NCI-H524 (cell line): ENCODE measurements around the gene ATP13A3.
"Not testable (repeated sequence)": the region's sequence is repeated elsewhere in the genome, so short reads cannot be mapped to it uniquely, and the experiment has no call there.

Source experiments
- DNase-seq, 2 experiments: peaks; one replicate each; lab custom pipeline; 2025; lab: John Stamatoyannopoulos, UW

ATP13A3 gene

DNA sequence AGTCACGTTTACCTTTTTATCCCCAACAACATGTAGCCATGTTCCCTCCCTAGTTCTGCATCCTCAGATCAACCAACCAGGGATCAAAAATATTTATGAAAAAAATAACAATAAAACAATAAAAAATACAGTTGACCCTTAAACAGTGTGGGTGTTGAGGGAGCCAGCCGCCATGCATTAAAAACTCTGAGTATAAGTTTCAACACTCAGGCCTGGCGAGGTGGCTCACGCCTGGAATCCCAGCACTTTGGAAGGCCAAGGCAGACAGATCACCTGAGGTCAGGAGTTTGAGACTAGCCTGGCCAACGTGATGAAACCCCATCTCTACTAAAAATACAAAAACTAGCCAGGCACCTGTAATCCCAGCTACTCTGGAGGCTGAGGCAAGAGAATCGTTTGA lies 12.7 kb upstream of the ATP13A3 start:
- DNase-seq = not testable (repeated sequence)

DNA sequence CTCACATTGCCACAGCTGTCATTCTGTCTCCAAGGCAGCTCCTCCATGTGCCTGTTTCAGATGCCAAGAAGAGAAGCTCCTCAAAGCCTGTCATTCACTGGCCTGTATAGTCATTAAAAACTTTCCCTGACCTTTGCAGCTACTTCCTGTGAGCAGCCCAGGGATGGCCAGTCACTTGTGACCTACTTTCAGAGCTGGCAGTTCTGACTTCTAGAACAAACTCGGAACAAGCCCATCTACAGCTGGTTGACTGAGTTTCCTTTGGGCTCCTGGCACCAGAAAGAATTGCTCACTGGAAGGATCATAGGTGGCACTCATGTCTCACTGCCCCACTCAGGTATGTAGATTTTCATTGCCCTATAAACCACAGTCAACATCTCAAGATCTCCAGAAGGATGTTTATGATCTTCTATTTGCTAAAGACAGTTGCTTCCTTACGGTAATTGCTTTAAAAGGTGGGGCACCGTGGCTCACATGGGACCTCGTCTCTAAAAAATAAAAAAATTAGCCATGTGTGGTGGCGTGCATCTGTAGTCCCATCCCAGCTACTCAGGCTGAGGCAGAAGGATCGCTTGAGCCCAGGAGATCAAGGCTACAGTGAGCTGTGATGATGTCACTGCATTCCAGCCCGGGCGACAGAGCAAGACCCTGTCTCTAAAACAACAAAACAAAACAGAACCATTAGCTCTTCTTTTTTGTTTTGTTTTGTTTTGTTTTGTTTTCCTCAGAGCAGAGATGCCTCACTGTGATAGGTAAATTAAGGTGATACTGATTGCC lies 11.2 kb upstream of the ATP13A3 start:
- DNase-seq = no peak

DNA sequence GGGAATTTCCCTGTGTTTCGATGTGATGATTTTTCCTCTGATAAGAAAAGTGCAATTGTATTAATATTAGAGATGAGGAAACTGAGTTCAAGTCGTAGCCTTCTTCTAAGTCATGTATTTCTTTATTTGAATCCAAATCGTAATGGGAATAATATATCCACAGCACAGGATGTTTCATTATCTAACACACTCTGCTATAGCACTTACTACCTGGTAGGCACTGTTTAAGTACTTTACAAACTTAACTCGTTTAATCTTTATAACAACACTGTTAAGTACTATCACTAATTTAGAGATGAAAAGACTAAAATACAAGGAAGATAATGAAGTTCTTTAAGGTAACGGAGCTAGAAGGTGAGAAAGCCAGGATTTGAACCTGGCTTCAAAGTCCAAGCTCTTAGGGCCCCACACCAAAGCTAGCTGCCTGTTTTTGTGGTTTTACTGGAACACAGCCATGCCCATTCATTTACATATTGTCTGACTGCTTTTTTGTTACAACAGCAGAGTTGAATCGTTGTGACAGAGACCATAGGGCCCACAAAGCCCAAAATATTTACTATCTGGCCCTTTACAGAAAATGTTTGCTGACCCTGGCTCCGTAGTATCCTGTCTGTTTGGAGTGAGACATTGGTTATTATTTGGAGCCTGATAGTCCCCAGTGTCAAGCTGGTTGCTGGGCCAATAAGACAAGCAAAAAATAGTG lies 9.6 kb upstream of the ATP13A3 start:
- no peak for DNase-seq

DNA sequence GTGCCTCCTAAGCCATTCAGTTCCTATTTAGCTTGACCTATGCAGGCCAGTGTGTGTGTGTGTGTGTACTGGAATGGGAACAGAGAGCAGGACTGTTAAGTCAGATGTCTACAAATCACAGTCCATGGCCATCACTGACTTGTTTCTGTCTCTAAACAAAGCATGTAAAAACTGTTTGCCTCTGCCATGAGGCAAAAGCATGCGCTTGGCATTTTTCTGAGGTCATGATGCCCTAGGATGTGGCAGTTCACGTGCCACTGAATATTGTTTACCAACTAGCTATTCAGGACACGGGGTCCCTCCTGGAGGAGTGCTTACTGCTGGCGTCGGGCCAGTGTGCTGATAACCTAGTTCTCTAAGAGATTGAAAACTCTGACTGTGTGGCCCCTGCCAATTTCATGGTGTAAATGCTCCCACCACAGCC lies 8.2 kb upstream of the ATP13A3 start:
- DNase-seq = no peak

DNA sequence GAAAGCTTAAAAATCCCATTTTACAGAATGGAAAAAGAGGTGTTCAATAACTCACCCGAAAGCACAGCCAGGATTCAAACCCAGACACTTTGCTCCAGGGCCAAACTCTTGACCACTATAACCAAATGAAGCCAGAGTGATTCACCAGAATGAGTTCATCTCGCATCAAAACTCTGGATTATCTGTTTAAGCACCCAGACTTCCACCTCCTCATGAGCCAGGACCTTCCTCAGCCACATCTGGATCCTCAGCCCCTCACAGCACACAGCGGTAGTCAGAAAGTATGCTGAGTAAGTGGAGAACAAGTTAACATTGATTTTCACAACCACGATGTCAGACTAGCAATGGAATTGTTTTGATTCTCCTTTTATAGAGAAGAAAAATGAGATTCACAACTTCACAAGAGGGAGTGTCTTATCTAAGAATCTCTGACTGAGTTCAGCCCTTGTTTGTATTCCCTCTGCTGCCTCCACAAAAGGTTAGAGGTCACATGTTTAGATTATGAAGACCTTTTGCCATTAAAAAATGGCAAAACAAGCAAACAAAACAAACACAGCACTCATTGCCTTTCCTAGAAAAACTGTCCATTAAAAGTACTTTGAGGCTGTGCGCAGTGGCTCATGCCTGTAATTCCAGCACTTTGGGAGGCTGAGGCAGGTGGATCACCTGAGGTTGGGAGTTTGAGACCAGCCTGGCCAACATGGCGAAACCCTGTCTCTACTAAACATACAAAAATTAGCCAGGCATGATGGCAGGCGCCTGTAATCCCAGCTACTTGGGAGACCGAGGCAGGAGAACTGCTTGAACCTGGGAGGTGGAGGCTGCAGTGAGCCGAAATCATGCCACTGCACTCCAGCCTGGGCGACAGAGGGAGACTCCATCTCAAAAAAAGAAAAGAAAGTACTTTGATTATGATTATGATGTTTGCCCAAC lies 7.5 kb upstream of the ATP13A3 start:
- DNase-seq = not testable (repeated sequence)

DNA sequence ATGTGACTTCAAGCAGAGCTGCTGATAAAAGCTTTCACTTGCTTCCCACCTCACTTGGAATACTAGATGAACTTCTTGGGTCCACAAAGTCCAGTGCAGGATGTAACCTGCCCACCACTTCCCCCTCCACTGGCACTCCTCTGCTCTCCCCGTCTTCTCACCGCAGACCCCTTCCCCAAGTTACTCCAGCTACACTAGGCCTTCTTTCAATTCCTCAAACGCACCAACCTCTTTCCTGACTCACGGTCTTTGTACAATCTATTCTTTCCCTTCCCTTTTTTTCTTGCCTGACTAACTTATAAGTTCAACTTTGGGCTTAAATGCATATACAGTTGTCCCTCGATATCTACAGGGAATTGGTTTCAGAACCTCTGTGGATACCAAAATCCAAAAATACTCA lies 5.2 kb upstream of the ATP13A3 start:
- no peak for DNase-seq

DNA sequence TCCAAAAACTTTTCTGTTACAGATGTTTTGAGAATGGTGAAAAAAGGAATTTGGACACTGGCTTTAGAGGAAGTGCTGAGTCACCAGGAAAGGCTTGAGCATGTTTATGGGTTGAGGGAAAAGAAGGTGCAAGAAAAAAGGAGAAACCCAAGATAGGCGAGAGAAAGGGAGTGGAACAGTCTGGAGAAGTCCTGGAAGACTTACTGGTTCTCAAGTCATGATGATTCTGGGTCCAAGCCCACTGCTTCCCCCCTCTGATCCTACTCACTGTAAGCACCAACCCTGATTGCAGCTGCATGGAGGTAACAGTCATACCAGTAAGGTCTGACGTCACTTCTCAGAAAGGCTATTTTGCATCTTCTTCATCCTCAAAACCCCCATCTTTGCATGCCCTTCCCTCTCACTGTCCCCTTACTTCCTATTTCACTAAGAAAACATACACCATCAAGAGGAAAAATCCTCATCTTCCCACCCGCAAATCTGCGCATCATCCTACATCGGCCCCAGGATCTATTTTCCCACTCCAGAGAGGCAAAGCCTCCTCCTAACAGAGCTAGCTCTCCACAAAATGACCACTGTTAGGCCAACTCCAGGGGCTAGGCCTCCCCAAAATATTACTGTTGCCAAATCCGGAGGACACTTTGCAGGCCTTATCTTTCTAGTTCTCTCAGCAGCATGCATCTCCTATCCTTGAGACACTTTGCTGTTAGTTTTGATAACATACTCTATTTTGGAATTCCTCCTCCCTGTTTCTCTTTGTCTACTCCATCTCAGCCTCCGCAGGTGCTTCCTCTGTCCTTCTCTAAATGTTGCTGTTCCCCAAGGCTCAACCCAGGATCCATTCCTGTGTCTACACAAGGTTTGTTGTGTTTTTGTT lies 3.2 kb upstream of the ATP13A3 start:
- DNase-seq = no peak

DNA sequence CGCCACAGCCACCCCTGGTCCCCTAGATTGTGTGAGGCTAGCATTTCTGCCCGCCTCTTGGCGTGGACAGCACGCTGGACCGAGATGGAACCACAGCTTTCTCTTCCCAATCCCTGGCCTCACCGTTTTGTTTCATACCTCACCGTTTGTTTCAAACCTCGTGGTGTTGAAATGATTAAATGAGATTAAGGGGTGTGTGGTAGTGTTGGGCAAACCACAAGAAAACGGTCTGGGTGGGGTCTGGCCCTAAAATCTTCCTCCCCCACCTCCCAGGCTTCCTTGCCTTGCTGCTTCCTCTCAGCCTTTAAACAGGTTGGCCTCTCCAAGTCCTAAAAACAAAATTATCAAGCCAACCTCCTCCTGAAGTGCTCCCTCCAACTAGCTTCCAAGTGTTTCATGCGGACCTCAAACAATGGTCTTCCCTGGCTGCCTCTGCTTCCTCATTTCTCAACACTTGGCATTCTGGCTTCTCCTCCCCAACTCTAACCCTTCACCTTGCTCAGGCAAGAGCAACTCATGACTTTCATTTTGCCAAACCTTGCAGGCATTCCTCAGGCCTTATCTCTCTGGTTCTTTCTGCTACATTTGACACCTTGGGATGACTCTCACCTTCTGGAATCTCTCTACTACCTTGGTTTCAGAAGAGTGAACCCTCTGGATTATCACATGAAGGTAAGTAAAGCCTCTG lies 1.4 kb upstream of the ATP13A3 start:
- DNase-seq = no peak

DNA sequence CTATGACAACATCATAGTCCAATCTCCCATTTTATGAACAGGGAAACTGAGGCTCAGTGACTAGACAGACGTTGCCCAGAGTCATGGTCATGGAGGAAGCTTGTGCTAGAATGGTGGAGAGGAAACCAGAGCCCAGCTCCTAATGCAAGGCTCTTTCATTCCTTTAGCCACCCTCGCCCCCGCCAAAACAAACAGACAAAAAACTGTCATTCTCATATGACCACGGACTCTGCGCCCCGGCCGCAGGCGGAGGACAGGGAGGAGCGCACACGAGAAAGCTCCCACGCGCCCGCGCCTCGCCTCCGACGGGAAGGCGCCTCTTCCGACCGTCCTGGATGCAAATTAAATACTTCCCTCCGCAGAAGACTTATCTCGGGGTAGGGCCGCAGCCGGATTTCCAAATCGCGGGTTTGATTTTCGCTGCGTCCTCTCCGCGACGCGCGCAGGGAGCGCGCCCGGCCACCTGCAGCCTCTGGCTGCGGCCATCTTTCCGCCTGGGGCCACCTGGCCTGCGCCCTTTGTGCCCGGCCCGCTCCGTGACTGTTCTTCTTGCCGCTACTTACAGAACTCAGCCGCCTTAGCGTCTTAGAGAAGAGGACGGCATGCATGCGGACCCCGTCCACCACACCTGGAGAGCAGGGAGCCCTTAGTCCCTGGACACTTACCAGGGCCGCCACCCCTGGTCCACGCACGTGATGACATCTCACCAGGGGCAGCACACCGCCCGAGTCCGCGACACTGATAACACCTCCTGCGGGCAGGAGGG lies 670 bp upstream of the ATP13A3 start:
- DNase-seq = peak in 1 of 2 experiments; percentile 19

DNA sequence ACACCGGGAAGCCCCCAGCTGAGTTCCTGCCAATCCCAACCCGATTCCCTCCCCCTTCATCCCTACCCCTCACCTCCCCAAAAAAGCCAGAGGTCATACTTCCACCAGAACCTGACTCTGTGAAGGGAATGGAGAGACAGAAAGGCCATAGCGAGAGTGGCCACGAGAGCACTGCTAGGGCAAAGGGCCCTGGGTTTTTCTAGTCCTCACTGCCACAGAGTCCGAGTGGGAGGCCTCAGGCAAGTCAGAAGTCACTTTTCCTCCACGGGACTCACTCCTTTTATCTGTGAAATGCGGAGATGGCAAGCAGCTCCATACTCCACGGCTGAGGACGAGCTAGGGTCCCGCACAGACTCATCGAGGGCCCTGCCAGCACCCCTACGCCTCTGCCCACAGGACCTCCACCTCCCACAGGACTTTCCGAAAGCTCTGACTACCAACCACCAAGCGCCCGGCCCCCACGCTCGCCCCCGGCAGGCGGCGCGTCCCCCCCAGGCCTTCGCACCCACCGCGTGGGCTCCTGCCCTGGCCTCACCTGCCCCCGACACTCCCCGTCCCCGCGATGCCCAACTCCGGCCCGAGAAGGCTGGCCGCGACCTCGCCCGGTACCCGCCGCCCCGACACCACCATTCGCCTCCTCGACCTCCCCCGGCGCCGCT lies 792 bp downstream of the ATP13A3 start:
- peak in 1 of 2 experiments; percentile 41 for DNase-seq

DNA sequence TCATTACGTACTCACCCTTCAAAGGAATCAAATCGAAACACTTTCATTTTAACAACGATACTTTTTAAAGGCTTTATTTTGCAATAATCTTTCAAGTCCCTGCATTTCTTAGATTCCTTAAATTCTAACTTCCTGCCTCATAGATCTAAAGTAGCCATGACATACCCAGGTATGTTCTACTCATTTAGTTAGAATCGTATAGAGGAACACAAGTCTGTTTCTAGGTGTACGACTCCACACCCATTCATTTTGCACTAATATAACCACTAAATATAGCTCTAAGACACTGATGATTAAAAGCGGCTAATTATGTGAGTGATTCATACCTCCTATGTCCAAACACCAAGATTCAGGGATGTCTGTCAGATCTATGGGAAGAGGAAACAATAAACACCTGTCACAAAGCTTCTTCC lies 1.3 kb downstream of the ATP13A3 start:
- DNase-seq = no peak

DNA sequence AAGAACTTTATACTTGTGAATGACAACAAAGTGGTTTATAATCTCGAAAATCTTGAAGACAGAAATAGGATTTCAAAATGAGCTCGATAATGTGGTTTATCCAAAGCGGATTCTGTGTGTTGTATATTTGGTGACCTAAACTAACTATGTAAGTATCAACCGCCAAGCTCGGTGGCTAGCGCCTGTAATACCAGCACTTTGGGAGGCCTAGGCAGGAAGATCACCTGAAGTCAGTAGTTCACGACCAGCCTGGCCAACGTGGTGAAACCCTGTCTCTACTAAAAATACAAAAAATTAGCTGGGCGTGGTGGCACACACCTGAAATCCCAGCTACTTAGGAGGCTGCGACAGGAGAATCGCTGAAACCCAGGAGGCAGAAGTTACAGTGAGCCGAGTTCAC lies 2.2 kb downstream of the ATP13A3 start:
- DNase-seq = no peak

DNA sequence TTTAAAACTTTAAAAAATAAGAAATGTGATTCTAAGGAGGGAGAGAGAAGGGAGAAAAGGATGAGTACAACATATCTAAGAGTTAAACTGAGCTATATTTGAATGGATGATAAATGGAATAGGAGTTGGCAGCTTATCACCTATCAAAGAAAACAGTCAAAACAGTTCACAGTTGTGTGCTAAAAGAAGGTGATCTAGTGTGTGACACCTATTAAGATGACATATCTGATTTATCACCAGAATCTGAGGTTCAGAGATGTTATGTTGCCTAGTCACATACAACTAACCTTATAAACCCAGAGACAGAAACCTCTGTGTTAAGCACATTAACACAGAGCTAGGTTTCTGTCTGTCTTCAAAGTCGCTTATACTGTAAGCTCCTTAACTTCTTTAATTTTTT lies 3.0 kb downstream of the ATP13A3 start:
- DNase-seq = no peak

DNA sequence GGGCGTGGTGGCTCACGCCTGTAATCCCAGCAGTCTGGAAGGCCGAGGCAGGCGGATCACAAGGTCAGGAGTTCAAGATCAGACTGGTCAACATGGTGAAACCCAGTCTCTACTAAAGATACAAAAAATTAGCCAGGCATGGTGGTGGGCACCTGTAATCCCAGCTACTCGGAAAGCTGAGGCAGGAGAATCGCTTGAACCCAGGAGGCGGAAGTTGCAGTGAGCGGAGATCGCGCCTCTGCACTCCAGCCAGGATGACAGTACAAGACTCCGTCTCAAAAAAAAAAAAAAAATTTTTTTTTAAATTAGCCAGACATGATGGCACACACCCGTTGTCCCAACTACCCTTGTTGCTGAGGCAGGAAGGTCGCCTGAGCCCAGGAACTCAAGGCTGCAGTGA lies 4.0 kb downstream of the ATP13A3 start:
- DNase-seq = not testable (repeated sequence)

DNA sequence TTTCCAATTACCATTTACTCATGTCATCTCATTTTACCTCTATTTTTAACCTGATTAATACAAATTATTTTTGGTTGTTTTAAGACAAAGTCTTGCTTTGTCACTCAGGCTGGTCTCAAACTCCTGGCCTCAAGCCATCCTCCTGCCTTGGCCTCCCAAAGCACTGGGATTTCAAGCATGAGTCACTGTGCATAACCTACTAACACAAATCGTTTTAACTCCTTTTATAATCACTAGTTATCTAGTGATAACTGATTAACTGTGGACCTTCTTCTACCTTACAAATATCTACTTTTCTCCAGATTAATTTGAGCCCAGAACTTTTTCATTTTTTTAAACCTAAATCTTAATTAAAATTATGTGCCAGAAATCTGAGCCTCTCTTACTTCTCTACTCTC lies 4.6 kb downstream of the ATP13A3 start:
- DNase-seq = no peak

DNA sequence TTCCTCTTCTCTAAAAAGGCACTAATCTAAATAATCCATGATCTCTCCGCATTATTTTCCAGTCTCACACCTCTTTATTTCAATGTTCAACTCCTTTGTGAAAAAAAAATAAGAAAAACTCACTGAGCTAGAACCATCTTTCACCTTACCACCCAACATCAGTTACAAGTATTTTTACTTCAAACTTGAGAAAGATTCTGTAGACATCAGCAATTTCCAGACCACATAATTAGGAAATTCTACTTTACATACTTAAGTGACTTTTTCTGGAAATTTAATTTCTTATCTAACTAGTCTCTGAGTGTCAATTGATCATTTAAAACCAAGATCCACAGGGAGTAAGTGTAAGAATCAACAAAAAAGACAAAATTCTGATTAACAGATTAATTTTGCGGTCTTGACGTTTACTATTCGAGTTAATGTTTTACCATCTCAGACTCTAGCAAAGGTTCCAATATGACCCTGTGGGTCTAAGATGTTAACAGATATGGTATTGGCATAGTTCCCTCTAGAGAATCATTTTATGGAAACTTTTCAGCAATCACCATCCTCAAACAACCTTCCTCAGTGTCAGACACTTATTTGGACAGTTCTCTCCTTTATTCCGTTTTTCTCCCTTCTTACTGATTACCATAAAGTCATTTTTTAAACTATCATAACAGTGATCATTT lies 5.1 kb downstream of the ATP13A3 start:
- DNase-seq = no peak

DNA sequence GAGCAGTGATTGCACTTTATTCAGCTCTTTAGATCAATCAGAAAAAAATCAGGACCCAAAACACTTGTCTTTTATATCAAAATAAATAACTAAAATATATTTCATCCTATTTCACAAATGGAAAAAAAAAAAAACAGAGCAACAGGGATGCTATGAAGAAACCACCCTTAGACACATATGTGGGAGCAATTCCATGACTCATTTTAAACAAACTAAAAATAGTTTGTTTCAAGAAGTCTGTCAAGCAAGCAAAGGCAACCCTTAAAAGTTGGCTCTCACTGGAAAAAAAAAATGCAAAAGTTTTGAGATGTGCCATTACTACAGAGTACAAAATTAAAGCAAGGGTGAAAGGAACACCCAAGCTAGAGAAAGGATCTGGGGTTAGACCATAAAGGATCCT lies 5.7 kb downstream of the ATP13A3 start:
- no peak for DNase-seq

DNA sequence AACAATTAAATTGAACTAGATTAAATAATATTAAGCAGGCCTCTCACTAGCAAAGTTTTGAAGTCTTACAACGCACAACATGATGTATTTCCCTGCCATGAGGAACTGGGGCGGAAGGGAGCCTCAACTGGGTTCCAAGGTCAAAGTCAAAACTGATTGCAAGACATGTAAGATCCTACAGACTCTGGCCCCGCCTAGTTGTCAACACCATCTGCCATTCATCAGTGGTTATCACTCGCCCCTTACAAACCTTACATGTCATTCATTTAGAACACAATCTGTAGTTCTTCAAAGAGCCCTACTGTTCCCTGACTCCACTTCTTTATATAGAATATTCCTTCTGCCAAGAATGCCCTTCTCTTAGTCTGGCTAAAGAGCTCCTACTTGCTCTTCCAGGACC lies 10.0 kb downstream of the ATP13A3 start:
- no peak for DNase-seq

DNA sequence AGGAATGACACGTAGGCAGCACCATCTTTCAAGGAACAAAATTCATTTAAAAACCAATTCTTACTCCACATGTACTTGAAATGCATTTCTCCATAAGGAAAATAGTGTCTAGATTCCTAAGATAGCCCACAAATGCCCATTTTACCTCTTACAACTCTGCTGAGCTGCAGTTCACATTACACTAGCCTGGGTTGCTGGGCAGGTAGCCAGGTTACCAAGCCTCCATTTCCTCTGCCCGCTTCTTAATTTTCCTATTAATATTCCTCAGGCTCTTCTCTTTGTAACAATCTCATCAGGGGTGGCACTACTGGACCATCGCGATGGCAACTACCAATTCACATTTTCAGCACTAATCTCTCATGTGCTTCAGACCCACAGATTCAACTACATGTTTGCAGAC lies 10.8 kb downstream of the ATP13A3 start:
- DNase-seq = no peak
